ENCODE data around the gene DLG1. TPM values are rescaled to one million over a fixed set of nuclear protein-coding genes. Genes with fewer than 3 reads are reported as not detected.

Gene DLG1
- 64.4 and 75.1 TPM in 2 replicates for total RNA-seq (2014; rRNA removed; shearing (Covaris generic))

DNA sequence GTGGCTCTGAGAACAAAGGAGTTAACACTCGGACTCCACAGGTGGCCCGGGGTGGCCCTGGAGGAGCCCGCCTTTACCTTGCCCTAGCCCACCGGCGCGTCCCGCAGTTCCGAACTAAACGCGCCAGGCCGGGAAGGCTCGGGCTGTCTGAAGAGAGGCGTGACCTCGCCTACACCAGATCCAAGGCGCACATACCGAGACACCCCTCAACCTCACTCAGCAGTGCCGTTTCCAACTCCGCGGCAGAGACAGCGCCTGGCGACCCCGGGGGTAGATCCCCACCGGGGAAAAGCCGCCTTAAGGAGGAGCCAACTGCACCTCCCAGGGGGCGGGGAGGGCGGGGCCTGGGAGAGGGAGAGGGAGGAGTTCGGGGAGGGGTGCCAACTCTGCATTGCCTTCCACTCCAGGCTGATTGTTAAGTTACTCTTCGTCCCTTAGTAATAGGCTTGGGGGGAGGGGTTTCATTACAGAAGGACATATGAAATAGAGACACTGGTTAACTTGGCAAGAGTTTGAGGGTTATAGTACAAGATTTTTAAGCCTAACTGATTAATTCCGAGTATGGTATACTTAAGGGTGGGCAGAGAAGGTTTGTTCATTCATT lies at the start of gene DLG1:
TSS of gene DLG1 (minus strand) at position 272 of the 604 bp plus-strand sequence. CDS start 1,408 bp downstream, outside the sequence.
- peak; percentile 91 to 93 for DNase-seq
- Histone ChIP-seq H3K4me1 (peaks cover 20% of the 10 kb centered on the region), H3K4me3 (peak within 1 kb of the TSS; percentile 92), H3K27me3 (no peaks in the 10 kb centered on the region), H3K36me3 (peaks cover 25% of the 10 kb centered on the region), H3K27ac (peak within 1 kb of the TSS; percentile 79), H3K9me3 (replicated peaks) (no peaks in the 10 kb centered on the region)

DNA sequence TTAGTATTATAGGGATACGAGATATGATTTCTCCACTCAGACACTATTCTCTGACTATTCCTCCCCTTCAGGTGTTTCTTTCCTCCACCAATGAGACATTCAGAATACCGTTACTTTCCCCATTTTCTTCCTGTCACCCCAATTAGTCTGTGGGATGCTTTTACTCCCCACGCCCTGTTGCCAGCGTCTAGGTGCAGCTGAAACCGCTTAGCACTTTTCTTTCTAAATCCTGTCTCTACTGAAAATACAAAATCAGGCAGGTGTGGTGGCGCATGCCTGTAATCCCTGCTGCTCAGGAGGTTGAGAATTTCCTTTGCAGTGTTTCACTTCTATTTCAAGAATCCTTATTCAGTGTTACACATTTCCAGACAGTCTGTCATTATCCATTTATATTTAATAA lies 49.6 kb upstream of the DLG1 start:
- no peaks in the 10 kb centered on the region for H3K27me3 ChIP-seq
- peaks cover 25% of the 10 kb centered on the region for H3K4me1 ChIP-seq
- H3K36me3 ChIP-seq: no peaks in the 10 kb centered on the region
- no peak overlapping the region for H3K4me3 ChIP-seq
- no peak overlapping the region for H3K27ac ChIP-seq
- no peaks in the 10 kb centered on the region for H3K9me3 ChIP-seq (replicated peaks)
- no peak for DNase-seq

DNA sequence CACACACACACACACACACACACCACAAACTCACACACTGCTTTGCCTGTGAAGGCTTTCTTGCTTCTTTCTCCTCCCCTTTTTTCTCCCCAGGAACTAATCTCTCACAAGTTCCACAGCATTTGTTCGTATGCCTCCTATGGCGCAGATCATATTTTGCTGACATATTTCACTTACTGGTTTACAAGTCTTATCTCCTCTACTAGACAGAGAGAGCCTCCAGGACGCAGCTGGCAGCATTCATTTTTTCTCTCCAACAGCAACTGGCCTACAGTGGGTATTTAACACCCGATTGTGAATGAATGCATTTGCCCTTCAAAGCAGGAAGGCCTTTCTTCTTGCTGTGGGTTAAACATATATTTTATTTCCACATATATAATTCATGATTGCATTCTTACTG lies 47.0 kb upstream of the DLG1 start:
- Histone ChIP-seq H3K27me3 (no peaks in the 10 kb centered on the region), H3K36me3 (no peaks in the 10 kb centered on the region), H3K27ac (no peak overlapping the region), H3K9me3 (replicated peaks) (no peaks in the 10 kb centered on the region), H3K4me1 (peaks cover 13% of the 10 kb centered on the region), H3K4me3 (no peak overlapping the region)
- peak; percentile 48 to 66 for DNase-seq

DNA sequence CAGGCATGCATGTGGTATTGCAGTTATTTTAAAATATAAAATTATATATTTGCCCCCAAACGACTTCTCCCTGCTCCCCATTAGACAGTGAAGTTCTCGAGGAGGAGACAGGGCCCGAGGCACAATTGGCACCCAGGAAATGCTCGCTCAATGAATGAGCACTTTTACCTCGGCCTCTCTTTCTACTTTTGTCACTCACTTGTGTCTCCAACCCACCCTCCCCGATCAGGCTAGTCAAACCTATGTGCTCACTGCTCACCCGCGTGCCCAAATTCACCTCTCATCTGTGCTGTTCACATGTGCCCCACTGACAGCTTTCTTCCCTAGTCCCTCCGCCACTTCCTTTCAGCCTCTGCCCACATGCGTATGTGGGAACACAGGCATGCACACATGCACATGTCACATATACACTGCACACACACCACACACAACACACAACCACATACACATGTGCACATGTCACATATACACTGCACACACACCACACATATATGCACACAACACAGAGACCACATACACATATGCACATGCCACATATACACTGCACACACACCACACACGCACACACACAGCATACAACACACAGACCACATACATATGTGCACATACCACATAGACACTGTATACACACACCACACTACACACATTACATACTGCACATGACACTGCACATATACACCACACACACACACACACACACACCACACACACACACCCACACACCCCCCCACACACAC lies 46.3 kb upstream of the DLG1 start:
- DNase-seq: no peak
- Histone ChIP-seq H3K9me3 (replicated peaks) (no peaks in the 10 kb centered on the region), H3K27me3 (no peaks in the 10 kb centered on the region), H3K27ac (no peak overlapping the region), H3K36me3 (no peaks in the 10 kb centered on the region), H3K4me1 (peaks cover 13% of the 10 kb centered on the region), H3K4me3 (no peak overlapping the region)

DNA sequence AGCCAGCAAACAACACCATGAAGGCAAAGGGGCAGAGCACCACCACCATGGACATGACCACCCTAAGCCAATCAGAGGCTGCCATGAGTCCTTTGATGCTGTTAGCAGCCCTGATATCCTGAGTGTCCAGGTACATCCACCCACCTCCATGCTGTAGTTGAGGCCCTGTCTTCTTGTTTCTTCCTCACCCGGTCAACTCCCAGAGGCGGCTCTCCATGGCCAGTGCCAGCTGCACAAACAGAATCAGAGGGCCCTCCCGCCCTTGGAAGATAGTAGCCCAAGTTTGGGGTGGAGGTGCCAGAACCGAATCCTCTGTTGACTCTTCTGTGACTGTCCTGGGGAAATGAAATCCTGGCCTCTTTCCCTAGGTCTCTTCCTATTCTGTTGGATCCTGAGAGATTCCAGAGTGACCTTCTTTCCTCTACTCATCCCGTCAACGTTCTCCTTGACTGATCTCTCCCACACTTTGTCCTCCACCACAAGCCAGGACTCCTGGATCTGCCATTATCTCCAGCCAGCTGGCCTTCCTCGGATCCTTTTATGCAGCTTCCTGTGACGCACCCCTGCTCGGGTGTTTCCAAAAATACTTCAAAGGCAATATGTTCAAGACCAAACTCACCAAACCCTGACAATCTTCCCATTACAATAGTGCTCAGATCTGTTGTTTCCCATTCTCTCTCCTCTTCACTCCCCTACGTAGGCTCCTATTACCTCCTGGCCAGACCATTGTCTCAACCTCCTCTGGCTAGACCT lies 45.4 kb upstream of the DLG1 start:
- DNase-seq: no peak
- Histone ChIP-seq H3K27me3 (no peaks in the 10 kb centered on the region), H3K27ac (no peak overlapping the region), H3K4me3 (no peak overlapping the region), H3K4me1 (peaks cover 11% of the 10 kb centered on the region), H3K9me3 (replicated peaks) (no peaks in the 10 kb centered on the region), H3K36me3 (no peaks in the 10 kb centered on the region)

DNA sequence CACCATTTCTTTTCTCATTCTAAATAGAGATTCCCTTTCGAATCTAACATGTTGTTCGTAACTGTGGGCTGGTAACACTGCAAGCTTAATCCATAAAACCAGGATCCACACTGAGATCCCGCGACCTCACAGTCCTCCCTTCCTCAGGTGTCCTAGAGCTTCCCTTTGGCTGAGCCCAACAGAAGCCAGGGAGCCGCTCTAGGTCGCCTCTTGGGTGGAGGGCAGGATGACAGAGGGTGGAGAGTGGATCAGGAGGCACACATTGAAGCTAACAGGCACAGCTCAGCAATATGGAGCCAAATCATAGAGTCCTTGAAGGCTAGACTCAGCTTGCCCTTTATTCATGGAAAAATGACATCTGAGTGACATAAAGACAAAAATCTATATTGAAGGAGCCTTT lies 44.7 kb upstream of the DLG1 start:
- Histone ChIP-seq H3K27ac (no peak overlapping the region), H3K27me3 (no peaks in the 10 kb centered on the region), H3K9me3 (replicated peaks) (no peaks in the 10 kb centered on the region), H3K36me3 (no peaks in the 10 kb centered on the region), H3K4me3 (no peak overlapping the region), H3K4me1 (peaks cover 11% of the 10 kb centered on the region)
- DNase-seq: no peak

DNA sequence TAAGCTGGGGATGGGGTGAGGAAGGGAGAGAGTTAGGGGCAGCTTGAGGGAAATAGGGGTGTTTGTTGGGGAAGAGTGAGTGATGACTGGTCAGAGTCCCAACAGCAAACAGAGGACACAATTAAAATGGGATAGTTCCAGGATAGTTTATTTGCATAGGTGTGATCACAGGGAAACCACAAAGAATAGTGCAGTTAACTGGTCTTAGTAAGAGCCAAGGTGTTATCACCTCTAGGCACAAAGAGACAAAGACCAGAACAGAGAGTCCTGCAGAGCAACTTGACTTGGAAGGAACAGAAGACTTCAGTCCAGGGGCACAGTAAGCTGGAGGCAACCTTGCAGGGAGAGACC lies 42.1 kb upstream of the DLG1 start:
- H3K27me3 ChIP-seq: no peaks in the 10 kb centered on the region
- no peak for DNase-seq
- no peak overlapping the region for H3K4me3 ChIP-seq
- H3K36me3 ChIP-seq: no peaks in the 10 kb centered on the region
- H3K27ac ChIP-seq: no peak overlapping the region
- no peaks in the 10 kb centered on the region for H3K9me3 ChIP-seq (replicated peaks)
- H3K4me1 ChIP-seq: peaks cover 25% of the 10 kb centered on the region

DNA sequence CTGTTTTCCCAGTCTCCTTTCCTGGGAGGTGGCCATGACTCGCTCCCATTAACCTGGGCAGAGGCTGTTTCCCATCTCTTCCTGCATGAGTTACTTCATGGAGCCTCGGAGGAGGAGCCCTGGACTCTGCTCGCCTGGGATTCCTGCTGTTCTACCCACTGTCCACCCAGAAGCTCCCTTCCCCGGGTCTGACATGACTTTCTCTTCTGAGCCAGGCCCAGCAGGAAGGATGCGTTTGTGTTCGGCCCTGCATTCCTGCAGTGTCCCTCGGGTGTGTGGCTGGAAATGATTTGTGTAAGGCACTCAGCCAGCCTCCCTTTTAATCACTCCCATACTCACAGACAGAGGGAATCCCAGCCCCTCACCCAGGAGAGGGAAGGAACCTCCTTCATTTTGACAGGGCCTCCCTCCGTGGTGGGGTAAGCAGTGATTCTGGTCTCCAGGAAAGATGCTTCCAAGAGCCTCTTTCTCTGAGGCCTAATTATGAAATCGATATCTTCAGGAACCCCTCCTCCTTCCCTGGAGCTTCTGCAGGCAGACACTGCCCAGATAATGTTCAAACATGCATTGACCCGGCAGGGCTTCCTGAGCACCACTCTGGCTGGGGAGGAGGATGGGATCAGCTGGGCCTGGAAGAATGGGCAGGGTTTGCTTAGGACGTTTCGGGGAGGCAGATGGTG lies 41.6 kb upstream of the DLG1 start:
- H3K27ac ChIP-seq: no peak overlapping the region
- no peak for DNase-seq

DNA sequence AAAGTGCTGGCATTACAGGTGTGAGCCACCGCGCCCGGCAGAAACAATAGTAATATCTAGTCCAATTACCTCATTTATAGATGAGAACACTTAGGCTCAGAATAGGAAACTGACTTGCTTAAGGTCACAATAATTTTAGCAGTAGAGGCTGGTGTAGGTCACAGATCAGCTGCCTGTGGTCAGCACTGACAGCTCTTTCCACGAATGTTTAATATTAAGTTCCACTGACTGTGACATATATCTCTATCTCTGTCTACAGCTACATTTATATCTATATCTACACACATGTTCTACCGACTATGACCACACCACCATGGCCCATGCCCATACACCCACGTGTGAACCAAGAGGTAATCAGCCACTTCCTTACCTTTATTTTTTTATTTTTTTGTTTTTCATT lies 40.2 kb upstream of the DLG1 start:
- DNase-seq: no peak
- Histone ChIP-seq H3K36me3 (no peaks in the 10 kb centered on the region), H3K4me3 (no peak overlapping the region), H3K27ac (no peak overlapping the region), H3K9me3 (replicated peaks) (no peaks in the 10 kb centered on the region), H3K4me1 (peaks cover 27% of the 10 kb centered on the region), H3K27me3 (no peaks in the 10 kb centered on the region)

More for the DNA sequence above, 41.6 kb upstream of the DLG1 start:
- H3K27me3 ChIP-seq: no peaks in the 10 kb centered on the region
- H3K36me3 ChIP-seq: no peaks in the 10 kb centered on the region
- no peak overlapping the region for H3K4me3 ChIP-seq
- H3K9me3 ChIP-seq (replicated peaks): no peaks in the 10 kb centered on the region
- peaks cover 31% of the 10 kb centered on the region for H3K4me1 ChIP-seq

DNA sequence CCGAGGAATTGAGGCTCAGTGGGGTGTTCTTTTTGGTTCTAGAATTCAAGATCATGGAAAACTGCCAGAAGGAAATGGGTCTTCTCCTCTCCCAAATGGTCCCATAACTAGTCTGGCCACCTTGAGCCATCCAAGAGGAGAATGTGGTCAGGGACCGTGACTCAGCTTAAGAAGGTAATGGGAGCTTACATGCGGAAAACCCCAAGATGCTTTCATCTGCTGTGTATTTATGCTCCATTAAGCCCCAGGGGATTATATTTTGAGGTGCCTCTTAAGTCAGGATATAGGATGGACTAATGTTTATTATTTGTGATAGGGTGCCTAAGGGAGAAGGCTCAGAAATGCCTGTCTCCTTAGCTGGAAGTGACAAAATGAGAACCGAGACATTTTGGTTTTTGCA lies 39.2 kb upstream of the DLG1 start:
- peak in 1 of 2 experiments; percentile 58 for DNase-seq
- Histone ChIP-seq H3K36me3 (no peaks in the 10 kb centered on the region), H3K4me1 (peaks cover 27% of the 10 kb centered on the region), H3K27ac (no peak overlapping the region), H3K4me3 (no peak overlapping the region), H3K9me3 (replicated peaks) (no peaks in the 10 kb centered on the region), H3K27me3 (no peaks in the 10 kb centered on the region)

DNA sequence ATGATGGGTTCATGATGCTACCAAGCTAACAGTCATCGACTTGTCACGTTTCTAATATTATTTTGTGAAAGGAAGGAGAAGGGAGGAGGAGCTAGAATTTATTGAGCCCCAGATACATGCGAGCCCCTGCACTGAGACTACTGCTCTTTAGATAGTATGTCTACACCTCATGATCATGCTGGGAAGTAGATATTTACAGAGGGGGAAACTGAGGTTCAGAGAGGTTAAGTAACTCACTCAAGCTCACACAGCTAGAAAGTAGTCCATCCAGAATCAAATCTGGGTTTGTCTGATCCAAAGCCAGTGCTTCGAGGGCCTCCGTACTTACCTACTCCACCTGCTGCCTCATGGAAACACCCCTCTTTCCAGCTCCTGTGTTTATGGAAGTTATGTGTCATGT lies 38.8 kb upstream of the DLG1 start:
- H3K4me1 ChIP-seq: peaks cover 27% of the 10 kb centered on the region
- no peak overlapping the region for H3K27ac ChIP-seq
- H3K9me3 ChIP-seq (replicated peaks): no peaks in the 10 kb centered on the region
- no peaks in the 10 kb centered on the region for H3K36me3 ChIP-seq
- no peaks in the 10 kb centered on the region for H3K27me3 ChIP-seq
- no peak overlapping the region for H3K4me3 ChIP-seq
- no peak for DNase-seq

DNA sequence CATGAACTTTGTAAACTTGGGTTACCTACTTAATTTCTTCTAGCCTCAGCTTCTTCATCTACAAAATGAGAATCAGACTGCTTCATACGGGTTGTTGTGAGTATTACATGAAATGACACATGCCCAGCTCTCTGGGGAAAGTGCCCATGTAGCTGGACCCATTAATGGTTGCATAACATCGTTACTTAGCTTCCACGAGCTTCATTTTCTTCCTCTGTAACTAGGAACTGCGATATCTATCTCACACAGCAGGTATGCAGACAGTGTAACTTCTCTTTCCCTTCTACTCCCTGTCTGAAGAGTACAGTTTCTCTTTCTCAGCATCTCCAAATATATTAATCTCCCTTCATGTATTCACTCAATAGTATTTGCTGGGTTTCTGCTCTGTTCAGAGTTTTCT lies 37.9 kb upstream of the DLG1 start:
- Histone ChIP-seq H3K27ac (no peak overlapping the region), H3K36me3 (no peaks in the 10 kb centered on the region), H3K4me1 (peaks cover 27% of the 10 kb centered on the region), H3K9me3 (replicated peaks) (no peaks in the 10 kb centered on the region), H3K27me3 (no peaks in the 10 kb centered on the region), H3K4me3 (no peak overlapping the region)
- DNase-seq: no peak

DNA sequence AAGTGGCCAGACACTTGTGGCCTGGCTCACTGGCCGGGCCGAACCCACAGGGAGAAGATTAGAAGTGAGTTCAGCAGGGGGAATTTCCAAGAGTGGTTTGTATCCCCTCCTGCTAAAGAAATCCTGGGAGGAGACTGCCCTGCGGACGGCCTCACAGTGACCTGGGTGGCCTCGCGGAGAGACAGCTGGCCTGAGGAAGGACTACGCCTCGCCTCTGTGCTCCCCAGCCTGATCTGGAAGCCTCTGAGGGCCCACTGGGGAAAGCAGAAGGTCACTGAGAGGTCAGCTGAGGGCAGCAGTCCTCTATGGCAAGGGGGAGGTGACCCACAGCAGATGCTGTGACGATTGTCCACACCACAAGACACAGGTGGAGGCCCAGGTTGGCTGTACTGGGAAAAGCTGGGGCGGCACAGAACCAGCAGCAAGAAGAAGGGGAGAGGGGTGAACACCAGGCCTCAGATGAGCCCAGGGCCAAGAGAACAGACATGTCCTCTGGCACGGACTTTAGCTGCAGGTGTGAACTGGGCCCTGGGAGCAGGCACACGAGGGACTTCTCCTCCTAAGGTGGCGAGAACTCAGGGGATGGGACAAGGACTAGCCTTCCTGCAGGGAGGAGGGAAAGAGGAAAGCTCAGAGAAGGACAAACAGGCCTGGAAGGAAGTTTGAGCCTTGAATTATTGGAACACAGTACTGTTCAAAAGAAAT lies 37.2 kb upstream of the DLG1 start:
- Histone ChIP-seq H3K4me1 (peaks cover 27% of the 10 kb centered on the region), H3K27ac (peak overlapping the region; percentile 2; the same call in 1 of the 2 replicates)
- peak; percentile 77 to 79 for DNase-seq

DNA sequence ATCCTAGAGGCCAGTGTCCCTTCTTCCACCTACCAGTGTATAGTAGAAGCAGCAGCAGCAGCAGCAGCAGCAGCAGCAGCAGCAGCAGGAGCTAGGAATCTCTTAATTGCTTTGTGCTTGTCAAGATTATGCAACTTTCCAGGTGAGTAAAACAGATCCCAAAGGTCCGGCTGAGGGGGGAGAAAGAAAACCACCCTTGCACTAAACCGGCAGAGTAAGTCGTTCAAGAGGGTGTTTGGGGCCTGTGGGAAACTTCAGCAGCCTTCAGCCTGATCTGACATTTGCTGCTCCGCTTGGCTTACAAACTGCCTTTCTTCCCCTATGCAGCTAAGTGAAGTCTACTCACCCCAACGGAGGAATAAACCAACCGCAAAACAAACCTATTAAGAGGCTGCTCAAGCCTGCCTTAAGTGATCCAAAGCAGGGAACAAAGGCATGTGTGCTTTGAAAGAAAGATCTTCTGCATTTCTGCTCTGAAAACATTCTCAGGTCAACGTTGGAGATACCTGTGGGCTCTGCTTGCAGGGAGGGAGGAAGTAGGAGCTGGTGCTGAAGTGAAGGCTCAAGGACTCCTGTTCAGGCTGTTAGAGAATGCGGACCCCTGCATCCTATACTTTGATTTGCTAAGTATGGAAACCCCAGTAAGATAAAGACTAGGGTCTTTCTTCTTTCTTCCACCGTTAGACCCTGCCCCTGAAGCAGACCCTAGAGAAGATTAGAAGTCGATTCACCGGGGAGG lies 35.7 kb upstream of the DLG1 start:
- DNase-seq: no peak
- Histone ChIP-seq H3K4me3 (no peak overlapping the region), H3K27me3 (no peaks in the 10 kb centered on the region), H3K36me3 (no peaks in the 10 kb centered on the region), H3K27ac (no peak overlapping the region), H3K4me1 (peaks cover 27% of the 10 kb centered on the region), H3K9me3 (replicated peaks) (no peaks in the 10 kb centered on the region)

More for the DNA sequence above, 37.2 kb upstream of the DLG1 start:
- Histone ChIP-seq H3K4me3 (no peak overlapping the region), H3K27me3 (no peaks in the 10 kb centered on the region), H3K36me3 (no peaks in the 10 kb centered on the region), H3K9me3 (replicated peaks) (no peaks in the 10 kb centered on the region)

Measured in SJCRH30 (cell line).